Stimulated activated CD4-positive, alpha-beta T cell treated with anti-CD3 and anti-CD28 coated beads, Interleukin-2, amount 100 ng/mL, for 48 hours (primary cell): ENCODE measurements around the gene LYPD4.
A peak's percentile ranks its signal among the peaks of the same experiment; 100 is the strongest.
"Not testable (repeated sequence)": the region's sequence is repeated elsewhere in the genome, so short reads cannot be mapped to it uniquely, and the experiment has no call there.

Experiments
- DNase-seq, 2 donors: peaks; one replicate each; pipeline ENCODE4 v3.0.0-alpha.2; 2020

Gene LYPD4

DNA sequence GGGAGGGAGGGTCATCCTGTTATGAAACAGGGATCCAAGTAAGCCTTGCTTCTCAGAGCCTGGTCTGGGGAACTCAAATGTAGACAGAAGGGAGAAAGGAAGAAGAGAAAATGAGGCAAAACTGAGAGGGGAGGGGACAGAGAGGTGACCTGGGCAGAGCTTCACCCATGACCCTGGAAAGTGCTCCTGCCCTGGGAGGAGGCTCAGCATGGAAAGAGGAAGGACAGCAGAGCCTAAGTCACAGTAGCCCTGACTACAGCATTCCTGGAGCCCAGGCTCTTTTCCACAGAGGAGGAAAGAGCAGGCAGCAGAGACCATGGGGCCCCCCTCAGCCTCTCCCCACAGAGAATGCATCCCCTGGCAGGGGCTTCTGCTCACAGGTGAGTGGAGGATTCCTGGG lies 48.1 kb downstream of the LYPD4 start, which contains the start of gene CEACAM3:
TSS of gene CEACAM3 (plus strand) at position 226 of the 400 bp plus-strand sequence. CDS start at position 317, 91 bp downstream.
- no peak for DNase-seq

DNA sequence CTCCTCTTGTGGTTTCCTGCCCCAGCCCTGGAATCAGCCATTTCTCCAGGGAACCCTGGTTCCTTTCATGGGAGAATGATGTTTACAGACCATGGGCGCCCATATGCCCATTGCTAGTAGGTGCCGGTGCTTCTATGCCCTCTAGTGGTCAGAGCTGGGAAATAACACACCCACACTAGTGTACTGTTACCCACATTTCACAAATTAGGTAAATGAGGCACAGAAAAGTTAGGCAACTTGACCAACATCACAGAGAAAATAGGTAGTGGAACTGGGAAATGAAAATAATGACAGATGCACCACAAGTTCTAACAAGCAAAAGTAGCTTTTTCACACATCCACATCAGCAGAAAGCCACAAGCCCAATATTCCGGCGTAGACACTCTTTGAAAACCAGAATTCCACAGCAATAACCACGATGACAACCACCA lies 49.4 kb downstream of the LYPD4 start:
- peak; percentile 61 to 66 for DNase-seq

DNA sequence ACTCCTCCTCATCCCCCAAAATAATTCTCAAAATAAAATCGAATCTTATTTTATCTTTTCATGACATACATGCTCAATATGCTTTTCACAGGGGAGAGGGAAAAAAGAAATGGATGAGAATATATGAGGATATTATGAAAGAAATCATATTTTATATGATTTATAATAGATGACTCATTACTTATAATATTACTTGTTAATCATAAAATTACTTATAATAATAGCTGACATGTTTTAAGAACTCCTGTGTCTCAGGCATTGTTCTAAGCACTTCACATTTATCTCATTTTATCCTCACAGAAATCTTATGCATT lies 51.1 kb downstream of the LYPD4 start:
- DNase-seq = no peak

DNA sequence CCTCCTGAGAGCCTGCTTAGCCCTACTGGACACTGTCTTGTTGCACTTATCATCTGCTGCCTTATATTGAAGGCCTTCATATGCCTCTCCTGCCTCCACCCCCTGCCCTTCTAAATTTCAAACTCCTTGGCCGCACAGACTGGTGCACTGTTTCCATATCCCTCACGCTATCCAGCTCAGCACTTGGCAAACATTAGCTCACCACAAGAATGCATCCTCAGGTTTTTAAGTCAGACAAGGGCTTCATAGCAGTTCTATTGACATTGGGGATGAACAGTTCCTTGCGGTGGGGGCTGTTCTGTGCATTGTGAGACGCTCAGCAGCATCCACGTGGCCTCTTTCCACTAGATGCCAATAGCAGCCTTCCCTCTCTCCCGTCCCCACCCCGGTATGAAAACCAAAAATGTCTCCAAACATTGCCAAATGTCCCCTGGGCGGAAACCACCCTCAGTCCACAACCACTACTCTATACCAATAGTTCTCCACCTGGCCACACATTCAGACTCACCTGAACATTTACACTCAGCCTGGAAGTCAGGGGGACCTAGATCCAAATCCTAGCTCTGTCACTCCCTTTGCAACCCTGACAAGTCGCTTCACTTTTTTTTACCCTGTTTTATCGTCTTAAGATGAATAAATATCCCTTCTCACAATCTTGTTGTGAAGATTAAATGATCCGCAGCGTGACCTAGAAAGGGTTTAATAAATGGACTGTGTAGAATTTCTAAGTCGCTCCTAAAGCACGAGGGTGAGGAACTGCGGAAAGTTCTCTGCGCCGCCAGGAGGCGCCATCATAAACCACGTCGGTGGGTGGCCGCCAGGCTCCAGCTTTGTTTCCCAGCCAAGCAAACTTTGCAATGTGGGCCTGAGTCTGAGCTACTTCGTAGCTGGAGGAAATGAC lies 51.7 kb downstream of the LYPD4 start:
- peak; percentile 42 to 67 for DNase-seq

DNA sequence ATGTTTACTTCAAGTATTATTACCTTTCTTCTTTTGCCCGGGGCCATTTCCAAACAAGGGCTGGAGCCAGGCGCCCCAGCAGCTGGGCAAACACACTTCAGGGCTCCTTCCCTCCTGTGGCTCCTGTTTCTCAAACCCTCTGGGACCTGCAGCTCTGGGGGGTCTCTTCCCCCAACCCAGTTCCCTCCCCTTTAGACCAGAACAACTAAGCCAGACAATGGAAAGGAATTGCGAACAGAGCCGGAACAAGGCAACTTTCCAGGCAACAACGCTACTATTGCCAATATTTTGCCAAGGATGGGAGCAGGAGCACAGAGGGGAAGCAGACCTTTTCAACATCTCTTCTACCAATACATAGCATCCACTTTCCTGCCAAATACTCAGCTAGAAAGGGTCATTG lies 55.4 kb downstream of the LYPD4 start:
- not testable (repeated sequence) for DNase-seq

DNA sequence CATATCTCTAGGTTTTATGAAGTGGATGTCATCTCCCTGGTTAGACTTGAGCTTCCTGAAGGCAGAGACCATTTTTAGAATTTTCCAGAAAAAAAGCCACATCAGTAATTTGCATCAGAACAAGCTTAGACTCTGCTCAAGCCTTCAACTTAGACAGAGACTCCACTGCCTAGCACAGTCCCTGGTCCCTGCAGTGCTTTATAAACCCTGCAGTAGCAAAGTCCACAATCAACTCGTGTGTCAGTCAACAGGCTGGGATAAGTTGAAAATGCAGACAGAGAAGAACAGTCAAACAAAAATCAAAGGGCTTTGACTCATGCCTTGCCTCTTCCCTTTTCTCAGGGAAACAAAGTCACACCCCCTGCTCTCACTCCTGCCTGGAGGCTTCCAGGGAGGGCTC lies 56.0 kb downstream of the LYPD4 start:
- not testable (repeated sequence) for DNase-seq
